Osteoblast (primary cell): ENCODE measurements around the gene TLR5. TPM values are rescaled to one million over a fixed set of nuclear protein-coding genes. Genes with fewer than 3 reads are reported as not detected.

Experiments
- DNase-seq: peaks from one replicate; pipeline ENCODE4 v3.0.0; 2011; ENCODE audit warnings: low spot score, mixed read lengths; ENCODE audit not compliant: insufficient read length; ENCODE audit errors: missing footprints
- H2AFZ ChIP-seq: 2 replicates; pipeline ENCODE4 v1.6.0; 2011; ENCODE audit warnings: mild to moderate bottlenecking, low read length
- H3K27ac ChIP-seq: 2 replicates; pipeline ENCODE4 v1.5.1; 2011; ENCODE audit warnings: mild to moderate bottlenecking, low read depth, low read length, moderate library complexity
- H3K27me3 ChIP-seq: 2 replicates; pipeline ENCODE4 v1.6.0; 2012; ENCODE audit warnings: mild to moderate bottlenecking, control low read depth, inconsistent platforms, low read length, moderate library complexity; ENCODE audit not compliant: insufficient read depth
- H3K36me3 ChIP-seq: 2 replicates; pipeline ENCODE4 v1.5.1; 2011; ENCODE audit warnings: mild to moderate bottlenecking, low read length, control low read depth, moderate library complexity; ENCODE audit not compliant: insufficient read depth
- H3K4me1 ChIP-seq: 2 replicates; pipeline ENCODE4 v1.5.1; 2011; ENCODE audit warnings: mild to moderate bottlenecking, low read length, control low read depth, moderate library complexity; ENCODE audit not compliant: insufficient read depth
- H3K4me2 ChIP-seq: 2 replicates; pipeline ENCODE4 v1.6.0; 2011; ENCODE audit warnings: mild to moderate bottlenecking, low read length; ENCODE audit not compliant: insufficient read depth
- H3K4me3 ChIP-seq: fragments of 200-600 bp; sonication (generic); 3 replicates; pipeline ENCODE4 v1.5.1; 2012; ENCODE audit warnings: mild to moderate bottlenecking, low read length, inconsistent platforms; ENCODE audit not compliant: insufficient read depth
- H3K79me2 ChIP-seq: 2 replicates; pipeline ENCODE4 v1.6.0; 2012; ENCODE audit warnings: mild to moderate bottlenecking, low read length, control low read depth, inconsistent platforms; ENCODE audit not compliant: insufficient read depth
- H3K9me3 ChIP-seq: 2 replicates; pipeline ENCODE4 v1.5.1; 2011; ENCODE audit warnings: low read depth, low read length, control low read depth
- H4K20me1 ChIP-seq: 2 replicates; pipeline ENCODE4 v1.6.0; 2012; ENCODE audit warnings: mild to moderate bottlenecking, low read length, control low read depth; ENCODE audit not compliant: insufficient read depth
- total RNA-seq: library from RNA; depleted of rRNA; stranded (reverse); fragments of >200 nt; gene quantifications from 2 replicates; pipeline ENCODE4 v1.2.3, GENCODE V29; 2012
- TF ChIP-seq, protein P1 (sequence below): IDR thresholded peaks from 2 replicates; pipeline ENCODE4 v1.5.1; 2011; ENCODE audit warnings: mild to moderate bottlenecking, low read depth, low read length, moderate library complexity; ENCODE audit errors: extremely low read depth

TLR5 gene
- total RNA-seq, 1 donor: under 0.01 TPM

DNA sequence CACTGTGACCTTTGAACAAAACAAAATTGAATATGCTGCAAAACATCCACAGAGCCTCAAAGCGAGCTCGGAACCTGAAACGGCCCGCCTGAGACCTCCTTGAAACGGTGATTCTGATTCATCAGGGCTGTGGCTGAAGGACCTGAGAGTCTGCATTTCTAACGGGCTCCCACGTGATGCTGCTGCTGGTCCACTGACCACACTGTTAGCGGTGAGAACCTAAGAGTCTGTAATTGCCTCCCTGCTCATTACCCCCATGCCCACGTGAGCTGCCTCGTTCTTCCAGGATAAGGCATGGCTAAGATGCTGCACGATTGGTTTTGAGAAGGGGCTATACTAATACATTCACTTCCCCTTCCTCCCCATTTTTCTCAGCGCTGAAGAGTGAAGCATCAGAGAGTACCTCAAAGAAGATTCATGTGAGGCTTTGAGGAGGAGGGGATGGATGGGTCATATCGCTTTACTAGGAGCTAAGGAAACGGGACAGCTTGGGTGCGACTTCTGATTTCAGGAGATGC, 9.7 kb downstream of the TLR5 start:
- Histone ChIP-seq H3K79me2 (no peaks in the 10 kb centered on the region), H4K20me1 (no peaks in the 10 kb centered on the region), H3K4me2 (peak overlapping the region; percentile 77), H3K9me3 (no peaks in the 10 kb centered on the region), H3K4me1 (peaks cover 30% of the 10 kb centered on the region), H3K4me3 (peak overlapping the region; percentile 41), H2AFZ (peak overlapping the region; percentile 51), H3K27me3 (peaks cover 33% of the 10 kb centered on the region), H3K36me3 (no peaks in the 10 kb centered on the region), H3K27ac (no peak overlapping the region)
- no peak for DNase-seq
- TF ChIP-seq, protein P1, sequence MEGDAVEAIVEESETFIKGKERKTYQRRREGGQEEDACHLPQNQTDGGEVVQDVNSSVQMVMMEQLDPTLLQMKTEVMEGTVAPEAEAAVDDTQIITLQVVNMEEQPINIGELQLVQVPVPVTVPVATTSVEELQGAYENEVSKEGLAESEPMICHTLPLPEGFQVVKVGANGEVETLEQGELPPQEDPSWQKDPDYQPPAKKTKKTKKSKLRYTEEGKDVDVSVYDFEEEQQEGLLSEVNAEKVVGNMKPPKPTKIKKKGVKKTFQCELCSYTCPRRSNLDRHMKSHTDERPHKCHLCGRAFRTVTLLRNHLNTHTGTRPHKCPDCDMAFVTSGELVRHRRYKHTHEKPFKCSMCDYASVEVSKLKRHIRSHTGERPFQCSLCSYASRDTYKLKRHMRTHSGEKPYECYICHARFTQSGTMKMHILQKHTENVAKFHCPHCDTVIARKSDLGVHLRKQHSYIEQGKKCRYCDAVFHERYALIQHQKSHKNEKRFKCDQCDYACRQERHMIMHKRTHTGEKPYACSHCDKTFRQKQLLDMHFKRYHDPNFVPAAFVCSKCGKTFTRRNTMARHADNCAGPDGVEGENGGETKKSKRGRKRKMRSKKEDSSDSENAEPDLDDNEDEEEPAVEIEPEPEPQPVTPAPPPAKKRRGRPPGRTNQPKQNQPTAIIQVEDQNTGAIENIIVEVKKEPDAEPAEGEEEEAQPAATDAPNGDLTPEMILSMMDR: no peak

DNA sequence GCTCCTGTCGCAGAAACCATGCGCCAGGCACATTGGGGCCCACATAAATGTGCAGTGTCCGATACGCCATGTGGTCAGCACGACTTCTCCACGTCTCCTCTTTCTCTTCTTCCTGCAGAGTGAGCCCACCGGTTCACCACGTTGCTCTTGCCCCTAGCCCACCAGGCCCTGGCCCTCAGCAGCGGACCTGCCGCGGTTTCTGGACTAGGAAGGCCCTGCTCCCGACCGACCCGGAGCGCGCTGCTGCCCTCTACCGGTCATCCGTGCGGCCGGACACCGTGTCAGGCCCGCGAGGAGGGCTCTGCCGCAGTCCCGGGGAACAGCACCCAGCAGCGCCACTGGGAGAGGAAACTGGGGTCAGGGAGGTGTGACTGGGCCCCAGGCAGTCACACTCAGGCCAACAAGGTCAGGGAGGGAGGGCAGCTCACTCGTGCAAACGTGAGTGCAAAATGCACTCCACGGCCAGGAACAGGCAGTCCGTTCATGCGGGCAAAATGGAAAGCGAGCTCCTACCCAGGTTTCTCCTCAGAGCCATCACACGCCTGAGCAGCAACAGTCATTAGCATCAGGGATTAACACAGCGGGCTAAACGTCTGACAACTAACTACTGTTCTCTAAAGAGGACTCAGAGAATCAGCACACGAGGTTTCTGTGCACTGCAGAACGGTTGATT, 13.7 kb downstream of the TLR5 start:
- Histone ChIP-seq H3K79me2 (no peaks in the 10 kb centered on the region), H3K27me3 (peaks cover 29% of the 10 kb centered on the region), H4K20me1 (no peaks in the 10 kb centered on the region), H2AFZ (peak overlapping the region; percentile 93), H3K4me2 (peak overlapping the region; percentile 85), H3K4me1 (peaks cover 9% of the 10 kb centered on the region), H3K9me3 (no peaks in the 10 kb centered on the region), H3K4me3 (peak overlapping the region; percentile 67), H3K36me3 (no peaks in the 10 kb centered on the region), H3K27ac (no peak overlapping the region)
- DNase-seq: peak; percentile 96
- TF ChIP-seq, protein P1: peak; percentile 79

DNA sequence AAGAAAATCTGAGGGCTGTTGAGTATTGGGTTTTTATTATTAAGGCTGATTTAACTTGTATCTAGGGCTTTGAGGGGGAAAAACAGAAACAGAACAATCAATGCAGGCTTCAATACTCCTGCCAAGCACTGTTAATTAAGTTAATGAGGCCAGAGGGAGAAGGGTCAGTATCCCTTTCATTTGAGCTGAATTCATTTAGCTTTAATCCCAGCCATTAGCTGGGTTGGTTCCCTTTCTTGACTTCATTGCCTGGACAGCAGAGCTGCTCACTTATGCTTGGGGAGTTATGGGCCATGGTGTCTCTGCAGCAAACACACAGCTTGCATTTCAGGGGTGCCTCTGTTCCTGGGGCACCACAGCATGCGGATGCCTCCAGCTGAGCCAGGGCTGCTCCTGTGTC, 16.3 kb downstream of the TLR5 start:
- H2AFZ ChIP-seq: no peak overlapping the region
- H3K9me3 ChIP-seq: no peaks in the 10 kb centered on the region
- H3K4me3 ChIP-seq: no peak overlapping the region
- no peaks in the 10 kb centered on the region for H3K36me3 ChIP-seq
- H3K4me1 ChIP-seq: peaks cover 8% of the 10 kb centered on the region
- no peaks in the 10 kb centered on the region for H4K20me1 ChIP-seq
- no peak overlapping the region for H3K27ac ChIP-seq
- no peak overlapping the region for H3K4me2 ChIP-seq
- TF ChIP-seq, protein P1: no peak
- no peak for DNase-seq
- peaks cover 9% of the 10 kb centered on the region for H3K27me3 ChIP-seq
- no peaks in the 10 kb centered on the region for H3K79me2 ChIP-seq

DNA sequence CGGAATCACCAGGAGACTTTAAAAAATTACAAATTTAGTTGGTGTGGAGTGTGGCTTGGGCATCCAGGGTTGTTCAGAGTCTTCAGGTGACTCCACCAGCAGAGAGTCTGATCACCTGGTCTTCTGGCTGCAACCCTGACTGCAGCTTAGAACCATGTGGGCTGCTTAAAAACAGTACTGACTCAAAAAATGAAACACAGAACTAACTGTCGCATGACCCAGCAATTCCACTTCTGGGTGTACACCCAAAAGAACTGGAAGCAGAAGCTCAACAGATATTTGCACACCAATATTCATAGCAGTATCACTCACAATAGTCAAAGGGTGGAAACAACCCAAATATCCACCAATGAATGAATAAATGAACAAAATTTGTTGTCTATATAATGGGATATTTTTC, 17.3 kb downstream of the TLR5 start:
- H2AFZ ChIP-seq: no peak overlapping the region
- no peaks in the 10 kb centered on the region for H4K20me1 ChIP-seq
- H3K4me2 ChIP-seq: no peak overlapping the region
- H3K36me3 ChIP-seq: no peaks in the 10 kb centered on the region
- peaks cover 7% of the 10 kb centered on the region for H3K27me3 ChIP-seq
- no peaks in the 10 kb centered on the region for H3K79me2 ChIP-seq
- DNase-seq: no peak
- no peak overlapping the region for H3K27ac ChIP-seq
- H3K4me1 ChIP-seq: peaks cover 8% of the 10 kb centered on the region
- no peak overlapping the region for H3K4me3 ChIP-seq
- H3K9me3 ChIP-seq: no peaks in the 10 kb centered on the region
- TF ChIP-seq, protein P1: no peak
